Germinal center (tissue), 1 donor: ENCODE data around the gene DUSP9.
A peak's percentile ranks its signal among the peaks of the same experiment; 100 is the strongest.

ENCODE experiments used
- DNase-seq: peaks from one replicate; pipeline ENCODE4 v3.0.0; 2012; ENCODE audit warnings: mixed read lengths, low spot score

DUSP9 gene

DNA sequence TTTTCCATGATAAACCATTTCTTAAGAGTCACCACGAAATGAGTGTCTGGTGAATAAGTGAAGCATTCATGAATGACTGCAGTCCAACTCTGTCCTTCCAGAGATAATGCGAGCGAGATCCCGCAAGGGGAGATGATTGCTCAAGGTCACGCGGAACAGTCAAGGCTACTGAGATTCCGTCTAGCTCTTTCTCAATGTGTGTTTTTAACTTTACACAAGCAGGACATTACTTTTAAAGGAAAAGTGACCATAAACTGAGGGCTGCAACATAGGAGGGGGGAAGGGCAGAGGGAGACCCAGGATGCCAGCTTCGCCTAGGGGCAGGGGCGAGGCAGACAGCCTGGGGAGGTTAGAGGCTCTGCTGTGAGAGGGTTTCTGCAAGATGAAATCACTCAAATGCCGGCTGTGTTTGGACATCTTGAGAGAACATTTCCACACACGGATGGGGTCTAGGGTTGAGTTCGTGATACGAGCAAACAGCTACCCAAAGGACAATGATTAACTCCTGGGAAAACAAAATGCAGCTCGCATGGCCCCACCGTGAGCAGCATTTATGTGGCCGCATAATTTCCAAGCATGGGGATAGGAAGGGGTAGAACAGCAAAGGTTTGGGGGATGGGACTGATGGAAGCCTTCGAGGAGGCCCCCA is 24.2 kb upstream of the DUSP9 start:
- DNase-seq = no peak

DNA sequence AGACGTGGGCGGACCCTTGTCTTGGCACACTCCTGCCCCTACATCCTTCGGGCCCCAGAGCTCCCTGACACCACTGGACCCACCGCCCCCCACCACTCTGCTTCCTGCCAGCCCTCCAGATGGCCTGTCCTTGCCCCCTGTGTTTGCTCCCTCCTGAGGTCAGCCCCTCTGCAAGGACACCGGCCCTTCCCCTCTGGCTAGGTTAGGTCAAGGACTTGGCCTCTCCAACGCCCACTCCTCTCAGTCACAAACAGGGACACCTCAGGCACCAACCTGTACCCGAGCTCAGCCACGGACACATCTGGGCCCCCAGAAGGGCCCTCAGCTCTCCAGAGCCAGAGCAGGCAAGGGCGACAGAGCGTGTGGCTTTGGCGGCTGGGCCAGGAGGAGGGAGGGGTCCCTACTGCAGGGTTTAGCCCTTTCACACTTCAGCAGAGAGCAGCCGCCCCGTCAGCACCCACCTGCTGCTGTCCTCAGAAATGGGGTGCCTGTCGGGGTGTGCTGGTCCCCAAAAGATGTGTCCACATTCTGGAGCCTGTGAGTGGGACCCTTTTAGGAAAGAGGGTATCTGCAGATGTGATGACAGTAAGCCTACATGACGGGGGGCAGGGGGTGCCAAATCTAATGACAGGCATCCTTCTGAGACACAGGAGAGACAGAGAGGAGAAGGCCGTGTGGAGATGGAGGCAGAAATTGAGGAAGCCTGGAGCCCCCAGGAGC is 23.5 kb upstream of the DUSP9 start:
- DNase-seq = no peak

DNA sequence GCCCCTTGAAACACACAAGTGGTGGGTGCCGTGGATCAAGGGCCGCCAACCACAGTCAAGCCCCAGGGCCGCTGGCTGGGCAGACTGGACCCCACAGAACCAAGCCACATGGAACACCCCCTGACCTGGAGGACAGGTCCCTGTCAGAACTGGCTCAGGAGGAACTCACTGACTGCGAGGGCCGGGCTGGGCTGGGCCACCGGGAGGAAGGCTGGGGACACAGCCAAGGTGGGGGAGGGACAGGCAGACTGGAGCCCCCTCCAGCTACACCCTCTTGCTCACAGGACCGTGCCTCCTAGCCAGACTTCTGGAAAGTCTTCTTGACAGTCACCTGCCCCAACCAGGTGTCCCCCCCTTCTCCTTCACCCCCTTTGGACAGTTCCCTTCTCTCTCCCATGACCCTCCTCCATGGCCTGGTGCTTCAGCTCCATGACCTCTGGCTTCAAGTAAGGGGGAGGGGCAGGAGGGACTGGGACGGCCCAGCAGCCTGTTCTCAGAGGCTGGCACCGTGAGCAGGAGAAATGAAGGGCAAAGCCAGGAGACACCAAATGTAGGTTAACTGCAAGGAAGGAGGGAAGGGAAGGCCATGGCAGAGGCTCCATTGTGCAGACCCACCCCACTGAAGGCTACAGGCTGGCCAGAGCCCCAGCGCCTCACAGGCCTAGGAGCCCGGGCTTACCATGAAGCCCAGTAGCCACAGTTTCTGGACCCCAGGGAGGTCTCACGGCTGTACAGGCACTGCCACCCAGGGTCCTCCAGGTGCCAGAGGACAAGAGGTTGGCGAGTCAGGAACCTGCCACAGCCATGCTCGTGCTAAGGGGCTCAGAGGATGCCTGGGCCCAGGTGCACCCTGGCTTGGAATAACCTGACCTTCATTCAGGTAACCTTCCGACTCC is 22.6 kb upstream of the DUSP9 start:
- DNase-seq = no peak

DNA sequence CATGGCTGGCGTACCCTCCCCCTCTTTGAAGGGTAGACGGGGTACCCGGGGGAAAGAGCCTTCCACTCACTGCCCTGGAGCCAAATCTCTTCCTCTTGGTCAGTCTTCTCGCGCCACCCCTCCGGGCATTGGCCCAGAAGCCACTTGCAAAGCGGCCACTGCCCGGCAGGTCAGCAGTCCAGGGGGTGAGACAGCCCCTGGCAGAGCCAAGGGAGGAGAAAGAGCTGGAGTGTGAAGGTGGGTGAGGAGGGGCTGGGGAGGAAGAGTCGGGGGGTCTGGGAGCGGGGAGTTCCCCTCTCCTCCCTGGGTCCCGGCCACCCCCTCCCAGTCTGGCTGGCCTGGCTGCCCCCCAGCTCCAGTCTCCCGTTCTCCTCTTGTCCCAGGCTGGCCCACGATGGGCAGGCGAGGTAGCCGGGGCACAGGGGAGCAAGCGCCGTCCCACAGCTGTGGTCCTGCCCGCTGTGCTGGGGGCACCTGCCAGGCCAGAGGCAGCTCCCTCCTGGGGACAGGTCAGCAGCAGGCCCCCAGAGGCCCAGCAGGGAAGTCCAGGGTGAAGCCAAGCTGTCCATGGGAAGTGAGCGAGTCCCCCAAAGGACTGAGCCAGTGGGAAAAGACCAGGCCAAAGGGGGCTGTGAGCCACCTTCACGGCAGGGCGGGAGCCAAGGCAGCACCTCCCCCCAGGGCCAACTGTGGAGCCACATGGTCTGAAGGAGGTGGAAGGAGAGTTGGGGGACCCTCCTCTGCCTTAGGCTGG is 21.6 kb upstream of the DUSP9 start:
- DNase-seq = no peak

DNA sequence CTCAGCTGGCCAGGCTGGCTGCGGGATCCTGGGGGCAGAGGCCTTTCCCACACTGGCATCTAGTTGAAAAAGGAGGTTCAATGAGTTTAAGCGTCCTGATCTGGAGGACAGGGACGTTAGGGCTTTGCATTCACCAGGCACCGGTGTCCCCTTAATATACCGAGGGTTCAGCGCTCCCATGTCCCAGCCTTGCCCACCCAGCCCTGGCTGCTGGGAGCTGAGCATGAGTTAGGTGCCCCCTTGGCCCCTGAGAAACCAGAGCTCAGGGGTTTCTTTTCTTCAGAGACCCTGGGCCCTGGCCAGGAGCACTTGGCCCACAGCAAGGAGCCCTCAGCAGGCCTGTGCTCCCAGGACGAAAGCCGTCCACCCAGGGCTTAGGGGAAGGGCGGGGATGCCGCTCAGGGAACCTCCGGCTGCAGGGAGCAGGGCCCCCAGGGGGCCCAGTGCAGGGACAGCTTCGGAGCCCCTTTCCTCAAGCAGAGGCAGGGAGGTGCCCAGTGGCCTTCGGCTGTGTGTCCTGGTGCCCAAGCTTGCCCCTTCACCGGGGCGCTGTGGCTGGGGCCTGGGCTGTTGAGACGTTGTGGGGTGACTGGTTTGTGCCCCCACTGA is 20.9 kb upstream of the DUSP9 start:
- DNase-seq = no peak

DNA sequence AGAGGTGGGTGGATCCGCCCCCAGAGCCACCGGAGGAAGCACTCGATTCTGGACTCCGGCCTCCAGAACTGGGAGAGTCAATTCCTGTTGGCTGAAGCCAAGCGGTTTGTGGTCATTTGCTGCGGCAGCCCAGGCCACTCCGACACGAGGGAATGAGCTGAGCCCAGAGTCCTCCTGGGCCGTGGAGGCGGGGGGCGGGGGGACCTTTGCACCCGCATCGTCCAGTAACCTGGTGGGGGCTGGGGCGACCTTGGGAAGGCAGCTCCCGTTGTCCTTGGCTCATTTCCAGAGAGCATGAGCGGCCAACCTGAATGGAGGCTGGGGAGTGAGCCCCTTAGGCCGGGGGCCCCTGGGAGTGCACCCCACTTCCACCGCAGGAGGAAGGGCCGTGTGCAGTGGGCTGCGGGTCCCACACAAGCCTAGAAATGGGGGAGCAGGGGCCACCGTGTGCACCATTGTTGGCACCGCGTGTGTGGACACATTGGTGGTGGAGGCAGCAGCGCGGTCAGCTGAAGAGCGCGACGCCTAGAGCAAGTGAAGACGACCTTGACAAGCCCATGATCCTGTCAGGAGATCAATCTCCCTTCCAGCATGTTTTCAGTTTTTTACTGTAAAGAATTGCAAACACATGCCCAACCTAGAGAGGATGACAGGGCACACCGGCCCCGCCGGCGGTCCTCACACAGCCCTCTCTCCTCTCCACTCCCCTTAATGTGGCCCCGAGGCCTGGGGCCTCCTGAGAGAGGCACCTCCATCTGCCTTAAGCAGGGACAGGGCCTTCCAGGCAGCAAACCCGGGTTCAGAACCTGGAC is 19.9 kb upstream of the DUSP9 start:
- DNase-seq = no peak

DNA sequence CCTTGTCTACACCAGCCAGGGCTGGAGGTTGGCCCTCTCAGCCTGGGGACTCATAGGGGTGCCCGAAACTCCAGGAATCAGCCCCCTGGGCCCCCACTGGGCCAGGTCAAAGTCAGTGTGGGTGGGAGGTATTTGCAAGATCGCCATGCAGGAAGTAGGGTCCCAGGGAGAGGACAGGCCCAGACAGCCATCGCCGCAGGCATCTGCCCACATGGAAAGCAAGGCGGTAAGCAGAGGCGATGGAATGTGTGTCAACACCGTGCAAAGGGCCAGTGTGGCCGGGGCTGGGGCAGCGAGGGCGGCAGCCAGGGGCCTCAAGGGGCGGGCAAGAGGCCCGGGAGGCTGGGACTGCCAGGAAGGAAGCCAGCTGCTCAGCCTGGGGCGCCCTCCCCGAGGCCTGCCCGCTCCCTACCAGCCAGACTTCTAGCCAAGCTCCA is 19.3 kb upstream of the DUSP9 start:
- DNase-seq = no peak

DNA sequence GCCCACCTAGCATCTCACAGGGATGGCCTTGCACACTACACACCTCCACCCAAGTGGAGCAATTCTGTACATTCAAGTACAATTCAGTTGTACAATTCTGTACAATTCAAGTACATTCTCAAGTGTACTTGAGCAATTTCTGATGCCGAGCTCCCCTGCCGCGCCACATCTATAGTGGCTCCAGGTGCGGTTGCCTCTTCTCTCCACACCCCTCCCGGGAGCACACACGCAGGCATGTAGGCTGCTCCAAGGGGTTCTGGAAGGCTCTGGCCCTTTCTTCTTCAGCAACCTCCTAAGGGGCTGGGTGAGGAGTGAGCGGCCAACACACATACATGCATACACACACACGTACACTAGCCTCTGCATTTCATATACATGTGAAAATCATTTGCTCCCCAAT is 18.9 kb upstream of the DUSP9 start:
- no peak for DNase-seq

DNA sequence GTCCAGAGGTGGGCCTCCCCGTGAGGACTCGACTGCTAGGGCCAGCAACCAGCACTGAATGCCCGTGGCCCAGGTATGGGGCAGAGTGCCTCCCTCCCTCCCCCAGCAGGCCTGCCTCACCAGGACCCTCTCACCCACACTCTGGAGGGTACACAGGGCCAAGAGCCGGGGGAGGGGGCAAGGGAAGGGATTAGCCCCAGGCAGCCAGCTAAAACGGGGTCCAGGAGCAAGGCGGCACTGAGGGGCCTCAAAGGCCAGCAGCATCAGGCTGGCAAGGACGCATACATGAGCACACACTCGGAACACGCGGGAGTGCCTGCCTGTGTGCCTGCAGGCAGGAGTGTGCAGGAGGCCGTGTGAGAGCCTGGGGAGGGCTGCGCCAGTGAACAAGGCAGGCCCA is 18.3 kb upstream of the DUSP9 start:
- no peak for DNase-seq

DNA sequence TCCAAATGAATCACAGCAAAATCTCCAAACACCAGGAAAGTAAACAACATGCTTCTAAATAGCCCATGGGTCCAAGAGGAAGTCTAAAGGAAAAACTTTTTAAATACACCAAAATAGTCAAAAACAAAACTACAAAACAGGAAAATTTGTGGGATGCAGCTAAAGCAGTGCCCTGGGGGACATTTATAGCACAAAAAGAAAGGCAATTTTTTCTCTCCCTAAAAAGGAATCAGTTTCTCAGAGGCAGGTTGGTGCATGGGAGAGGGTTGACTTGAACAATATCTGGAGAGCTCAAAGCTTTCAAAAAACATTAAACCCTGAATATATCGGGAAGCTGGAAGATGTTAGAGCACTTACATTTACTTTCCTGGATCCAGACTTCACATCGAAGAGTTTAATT is 15.7 kb upstream of the DUSP9 start:
- DNase-seq = no peak

DNA sequence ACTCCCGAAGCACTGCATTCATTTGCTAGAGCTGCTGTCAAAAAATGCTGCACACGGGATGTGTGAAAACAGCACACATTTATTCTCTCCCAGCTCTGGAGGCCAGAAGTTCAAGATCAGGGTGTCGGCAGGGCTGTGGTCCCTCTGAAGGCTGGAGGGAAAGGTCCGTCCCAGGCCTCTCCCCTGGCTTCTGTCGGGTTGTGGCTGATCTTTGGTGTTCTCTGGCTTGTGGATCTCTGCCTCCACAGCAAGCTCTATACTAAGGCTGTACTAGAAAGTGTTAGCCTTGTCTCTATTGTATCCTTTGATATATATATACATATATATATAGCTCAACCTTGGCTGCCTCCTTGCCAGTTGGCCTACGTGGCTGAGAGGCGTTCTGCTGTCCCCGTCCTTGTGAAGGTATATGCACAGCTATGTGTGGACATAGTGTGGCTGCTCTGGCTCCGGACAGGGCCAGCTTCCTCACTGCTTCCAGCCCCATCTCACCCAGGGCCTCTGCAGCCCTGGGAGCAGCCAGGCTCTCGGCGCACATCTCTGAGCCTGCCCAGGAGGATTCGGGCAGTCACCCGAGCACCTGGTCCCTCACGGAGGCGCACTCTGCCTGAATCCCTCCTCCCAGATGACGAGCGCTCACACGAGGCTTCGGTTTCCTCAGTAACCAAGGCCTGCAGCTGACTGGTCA is 15.0 kb upstream of the DUSP9 start:
- DNase-seq = no peak

DNA sequence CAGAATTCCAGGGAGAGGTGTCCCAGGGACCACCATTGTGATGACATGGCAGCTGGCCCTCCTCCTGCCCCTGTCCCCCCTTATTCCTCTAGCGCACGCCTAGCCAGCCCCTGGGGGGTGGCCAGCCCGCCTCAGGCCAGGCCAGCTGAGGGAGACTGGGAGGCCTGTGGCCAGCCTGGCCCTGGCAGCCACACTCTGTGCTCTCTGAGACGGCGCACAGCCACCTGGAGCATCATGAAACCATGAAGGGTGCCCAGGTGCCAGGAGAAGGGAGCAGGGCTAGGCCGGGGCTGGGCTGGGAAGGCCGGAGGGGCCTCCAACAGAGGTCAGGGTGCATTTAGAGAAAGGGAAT is 14.4 kb upstream of the DUSP9 start:
- DNase-seq = no peak

DNA sequence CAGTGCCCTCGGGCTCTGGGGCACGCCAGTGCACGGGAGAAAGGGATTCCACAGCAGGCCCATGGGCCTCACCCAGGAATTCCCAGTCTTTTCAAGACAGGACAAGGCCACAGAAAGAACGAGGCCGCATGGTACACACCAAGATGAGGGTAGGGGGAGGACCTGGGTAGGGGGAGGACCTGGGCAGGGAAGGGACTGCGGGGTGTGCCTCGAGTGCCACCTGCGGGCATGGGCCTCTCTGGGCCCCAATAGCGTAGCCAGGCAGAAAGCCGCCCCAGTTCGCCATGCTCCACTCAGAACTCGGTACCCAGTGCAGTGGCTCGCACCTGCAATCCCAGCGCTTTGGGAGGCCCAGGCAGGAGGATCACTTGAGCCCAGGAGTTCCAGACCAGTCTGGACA is 14.0 kb upstream of the DUSP9 start:
- DNase-seq = no peak

DNA sequence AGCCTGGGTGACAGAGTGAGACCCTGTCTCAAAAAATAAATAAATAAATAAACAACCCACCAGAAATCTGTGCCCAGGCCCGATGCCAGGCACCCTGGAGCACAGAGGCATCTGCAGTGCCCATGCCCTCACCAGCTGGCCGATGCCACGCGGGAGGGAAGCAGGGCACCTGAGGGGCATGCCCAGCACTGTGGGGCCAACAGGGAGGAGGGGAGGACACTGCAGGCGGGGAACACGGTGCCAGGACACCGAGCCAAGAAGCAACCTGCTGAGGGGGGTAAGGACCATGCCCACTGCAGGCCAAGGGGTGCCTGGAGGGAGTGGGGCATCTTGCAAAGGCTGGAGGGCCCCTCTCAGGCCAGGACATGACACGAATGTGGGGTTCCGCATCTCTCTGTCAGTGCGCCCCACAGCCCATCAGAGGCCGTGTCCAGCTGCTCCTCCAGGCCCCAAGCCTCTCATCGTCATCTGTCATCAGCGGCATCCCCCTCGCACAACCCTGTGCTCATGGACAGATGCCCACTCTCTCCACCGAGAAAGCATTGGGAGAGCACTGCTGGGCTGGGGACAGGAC is 13.3 kb upstream of the DUSP9 start:
- no peak for DNase-seq

DNA sequence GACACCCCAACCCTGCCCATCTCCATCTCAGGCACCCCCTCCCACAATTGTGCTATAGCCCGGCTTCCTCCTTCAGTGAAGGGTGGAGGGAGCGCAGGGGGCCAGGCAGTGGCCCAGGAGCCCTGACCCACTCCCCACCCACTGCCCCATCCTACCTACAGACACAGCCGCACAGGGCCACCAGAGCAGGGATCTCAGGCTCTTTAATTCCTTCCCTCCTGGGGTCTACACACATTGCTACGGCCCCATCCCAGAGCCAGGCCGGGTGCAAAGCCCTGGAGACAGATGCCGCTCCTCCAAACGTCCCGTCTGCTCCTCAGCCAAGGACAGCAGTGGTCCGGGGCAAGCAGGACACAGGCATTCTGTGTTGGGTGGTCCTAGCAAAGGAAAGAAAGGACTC is 12.8 kb upstream of the DUSP9 start:
- DNase-seq = no peak

DNA sequence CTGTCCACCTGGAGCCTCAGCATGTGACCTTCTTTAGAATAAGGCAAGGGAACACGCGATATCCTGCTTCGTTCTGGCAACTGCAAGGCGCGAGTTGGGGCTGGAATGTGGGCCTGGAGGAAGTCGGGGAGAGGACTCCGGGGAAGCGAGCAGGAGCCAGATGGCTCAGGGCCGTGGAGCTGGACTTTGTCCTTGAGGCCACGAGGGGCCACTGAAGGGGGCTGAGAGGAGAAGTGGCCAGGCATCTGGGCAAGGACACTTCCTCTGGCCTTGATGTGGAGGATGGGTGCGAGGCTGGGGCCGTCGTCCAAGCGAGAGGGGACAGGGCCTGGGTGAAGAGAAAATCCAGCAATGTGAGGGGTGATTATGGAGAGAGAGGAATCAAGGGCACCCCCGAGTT is 12.2 kb upstream of the DUSP9 start:
- no peak for DNase-seq

DNA sequence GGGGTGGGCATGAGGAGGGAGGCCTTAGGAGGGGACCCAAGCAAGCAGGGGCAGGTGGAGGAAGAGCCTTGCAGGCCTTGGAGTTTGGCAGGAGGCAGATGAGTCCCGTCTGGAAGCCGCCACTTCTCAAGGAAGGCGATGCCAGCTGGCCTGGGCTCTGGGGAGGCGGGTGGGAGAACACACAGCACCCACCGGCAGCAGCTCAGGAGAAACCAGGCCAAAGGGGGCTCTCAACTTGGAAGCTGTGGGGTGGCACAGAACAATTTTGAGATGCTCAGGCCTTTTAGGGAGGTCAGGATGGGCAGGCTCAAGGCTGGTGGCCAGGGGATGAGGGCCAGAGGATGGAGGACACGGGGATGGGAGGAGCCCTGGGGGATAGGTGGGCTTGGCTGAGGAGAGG is 11.6 kb upstream of the DUSP9 start:
- DNase-seq = no peak

DNA sequence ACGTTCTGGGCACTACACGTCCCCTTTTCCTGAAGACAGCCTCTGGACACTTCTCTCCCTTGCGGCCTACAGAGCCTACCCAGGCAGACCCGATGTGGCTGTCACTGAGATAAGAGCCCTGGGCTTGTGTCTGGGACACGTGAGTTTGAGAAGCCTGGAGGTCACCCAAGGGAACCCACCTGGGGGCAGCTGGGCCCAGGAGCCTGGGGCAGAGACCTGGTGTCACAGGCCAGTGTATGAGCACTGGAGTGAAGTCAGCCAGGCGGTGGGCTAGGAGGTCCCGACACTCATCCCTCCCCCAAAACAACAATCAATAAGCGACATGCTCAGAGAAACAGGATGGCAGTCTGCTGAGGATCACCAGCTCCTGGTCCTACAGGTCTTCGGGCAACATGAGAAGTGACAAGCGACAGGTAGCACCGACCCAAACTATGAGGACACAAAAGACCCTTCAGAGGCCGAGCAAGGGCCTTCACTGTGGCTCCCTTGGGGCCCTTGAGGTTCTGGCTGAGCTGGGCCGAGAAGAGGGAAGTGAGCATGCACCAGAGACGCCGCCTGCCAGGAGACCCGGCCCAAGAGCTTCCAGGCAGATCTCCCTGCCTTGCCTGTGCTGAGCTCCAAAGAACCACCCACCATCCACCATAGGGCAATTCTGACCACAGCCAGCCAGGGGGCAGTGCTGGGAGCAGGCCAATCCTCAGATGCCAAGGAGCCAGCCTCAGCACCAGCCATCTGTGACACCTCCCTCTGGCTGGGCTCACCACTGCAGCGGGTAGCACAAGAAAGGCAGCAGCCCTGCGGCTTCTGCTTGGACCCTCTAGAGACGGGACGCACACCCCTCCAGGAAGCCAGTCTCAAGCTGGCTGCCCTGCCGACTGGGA is 11.0 kb upstream of the DUSP9 start:
- DNase-seq = peak; percentile 31

DNA sequence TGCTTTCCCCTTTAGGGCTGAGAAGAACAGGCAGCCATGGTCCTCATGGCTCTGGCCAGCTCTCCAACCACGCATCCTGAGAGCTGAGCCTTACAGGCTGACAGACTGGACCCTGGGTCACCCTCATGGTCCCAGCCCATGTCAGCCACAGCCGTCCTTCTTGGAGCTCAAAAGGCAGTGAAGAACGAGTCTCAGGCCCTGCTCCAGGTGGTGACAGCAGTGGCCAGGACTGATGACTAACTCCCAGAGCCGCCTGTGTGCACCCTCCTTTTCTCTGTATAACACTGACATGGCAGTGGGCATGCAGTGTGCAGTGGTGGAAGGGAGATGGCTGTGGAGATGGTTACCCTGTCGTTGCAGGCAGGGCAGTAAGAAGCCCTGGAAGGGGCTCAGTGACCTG is 10.3 kb upstream of the DUSP9 start:
- DNase-seq = no peak
